ENCODE data around the gene RAB7B. TPM values are rescaled to one million over a fixed set of nuclear protein-coding genes. Genes with fewer than 3 reads are reported as not detected.

Gene RAB7B
- total and polyA plus RNA-seq, 2 of the 4 experiments (the other 2 are of a cell fraction), result 9.1 to 14.7 TPM

- no peak for TF ChIP-seq USF2 (IDR thresholded peaks at IDR 0.05; ENCODE audit: low read depth, low read length)
Observed at GRCh38 chr1:206036663-206037455, 33.7 kb upstream of the RAB7B start (continued).

GRCh38 chr1:206035027-206035426 lies 31.8 kb upstream of the RAB7B start:
- Histone ChIP-seq H2AK9ac (replicated peaks; ENCODE audit: low read depth, low read length, poor library complexity) (no peak overlapping the region), H2BK5ac (ENCODE audit: low read depth, low read length, poor library complexity, severe bottlenecking) (no peak overlapping the region), H3K27me3 (ENCODE audit: control insufficient read depth, insufficient read depth, low read length) (peaks cover 51% of the 10 kb centered on the region), H3K4me2 (ENCODE audit: low read depth, low read length) (no peak overlapping the region), H3K9ac (ENCODE audit: low read depth, low read length) (no peak overlapping the region), H2BK15ac (ENCODE audit: low read depth, low read length) (no peak overlapping the region), H3K4ac (ENCODE audit: low read depth, low read length) (no peak overlapping the region), H3K36me3 (ENCODE audit: control insufficient read depth, insufficient read depth, low read length) (no peaks in the 10 kb centered on the region), H2AFZ (replicated peaks; ENCODE audit: low read length, poor library complexity) (no peak overlapping the region), H2AK5ac (ENCODE audit: low read depth, low read length) (no peak overlapping the region), H3K27ac (ENCODE audit: insufficient read depth, low read length) (no peak overlapping the region), H4K8ac (ENCODE audit: low read depth in 2 of 2, low read length in 2 of 2) (no peak overlapping the region), H3K9me1 (ENCODE audit: insufficient read depth, low read length) (no peaks in the 10 kb centered on the region), H4K20me1 (ENCODE audit: insufficient read depth, low read length) (no peaks in the 10 kb centered on the region), H3K14ac (replicated peaks; ENCODE audit: low read depth, low read length) (no peak overlapping the region), H3K4me1 (ENCODE audit: control insufficient read depth, insufficient read depth, low read length) (no peaks in the 10 kb centered on the region), H4K91ac (ENCODE audit: insufficient read depth, low read depth, low read length) (no peak overlapping the region), H2BK20ac (ENCODE audit: low read depth, low read length) (no peak overlapping the region), H3K56ac (ENCODE audit: extremely low read depth, insufficient read depth, low read length) (no peak overlapping the region), H3K23ac (ENCODE audit: low read depth, low read length) (no peak overlapping the region; the same call in 1 of the 2 replicates), H3K79me1 (ENCODE audit: low read depth in 1 of 2, low read length in 2 of 2) (no peaks in the 10 kb centered on the region), H2BK120ac (ENCODE audit: low read depth, low read length) (no peak overlapping the region), H3K9me3 (ENCODE audit: control insufficient read depth, insufficient read depth, low read length) (peaks cover 4% of the 10 kb centered on the region), H4K5ac (ENCODE audit: low read depth, low read length) (no peak overlapping the region), H3K4me3 (ENCODE audit: insufficient read depth, low read depth, low read length) (no peak overlapping the region), H3K18ac (ENCODE audit: low read depth, low read length) (no peak overlapping the region)
- ATAC-seq (ENCODE audit: low read depth), result no peak
- no peak for DNase-seq
- WGBS, 2 experiments (ENCODE audit: extremely low coverage in 2 of 2, insufficient read length in 1 of 2), result 53% methylated on average over 2 of the region's 5 CpGs; no CpG with 5 or more reads in 1 of the 2 experiments
- CTCF ChIA-PET, result interaction anchor here (0.8 kb wide), 1 partner anchor 58 kb away, joined by 3 read pairs; no protein-coding TSS in a partner anchor
- BruUV-seq (replicated peaks), result no TSS peak
- in situ Hi-C loops (cut with MboI; ENCODE audit: low sequenced_read_pairs), result no loop called here
- POLR2A ChIA-PET (ENCODE audit: unreplicated experiment), result no interaction called here
- intact Hi-C loops (cut with micrococcal nuclease), result no loop called here
- dilution Hi-C loops (cut with HindIII; ENCODE audit: low sequenced_read_pairs, unreplicated experiment), result no loop called here
- TF ChIP-seq MAZ (IDR thresholded peaks at IDR 0.05; ENCODE audit: borderline replicate concordance, low read depth, low read length) (no peak), FOS (IDR thresholded peaks at IDR 0.05; ENCODE audit: low read depth, low read length) (no peak), CHD1 (IDR thresholded peaks at IDR 0.05; ENCODE audit: low read depth, low read length) (no peak), NFE2L2 (IDR thresholded peaks at IDR 0.05; ENCODE audit: low read depth, low read length) (no peak), CTCF (conservative IDR thresholded peaks at IDR 0.05; ENCODE audit: low read depth, low read length) (no peak), POLR2A (IDR thresholded peaks at IDR 0.05; ENCODE audit: low read depth, low read length) (no peak), RAD21 (IDR thresholded peaks at IDR 0.05; ENCODE audit: low read length) (no peak), MXI1 (IDR thresholded peaks at IDR 0.05; ENCODE audit: borderline replicate concordance, low read depth, low read length) (no peak), SMC3 (IDR thresholded peaks at IDR 0.05; ENCODE audit: low read depth, low read length) (no peak), USF2 (IDR thresholded peaks at IDR 0.05; ENCODE audit: low read depth, low read length) (no peak), BHLHE40 (IDR thresholded peaks at IDR 0.05; ENCODE audit: low read depth, low read length) (no peak)

Data from IMR-90 (cell line).